A549 (cell line): ENCODE measurements around the gene GALNT18. TPM values are rescaled to one million over a fixed set of nuclear protein-coding genes. Genes with fewer than 3 reads are reported as not detected.

ENCODE experiments used
- ATAC-seq, 2 experiments: fragments of 200-7000 bp in 1 of 2; fragments of >200 bp in 1 of 2; cut with Nextera tagmentation in 1 of 2; cut with Tn5 transposase in 1 of 2; 3 replicates each; pipeline versions ENCODE4 v1.8.0 to v1.9.1; 2018 to 2020; ENCODE audit warnings: mild to moderate bottlenecking in 1 of 2, moderate library complexity in 1 of 2
- CTCF ChIA-PET: fragments of 300-600 bp; sonication (Branson Sonifier 250); formaldehyde crosslinking; extraction: SDS; loops from one replicate; lab custom pipeline; 2021; ENCODE audit warnings: antibody characterized with exemption, inconsistent platforms; lab: Yijun Ruan, JAX
- POLR2A ChIA-PET: fragments of 350-600 bp; formaldehyde crosslinking; extraction: SDS; loops from one replicate; lab custom pipeline; 2021; ENCODE audit warnings: antibody characterized with exemption, inconsistent platforms; lab: Yijun Ruan, JAX
- DNase-seq, 2 experiments: peaks; one replicate each; pipeline versions ENCODE4 v3.0.0 to v3.0.0-alpha.2; 2011 to 2016; ENCODE audit warnings: low read depth in 1 of 2, low spot score in 1 of 2
- FAIRE-seq: peaks from 2 replicates; lab custom pipeline; 2011; peaks lifted over from hg19 to GRCh38; lab: Jason Lieb, UNC
- H3K27ac ChIP-seq, 2 experiments: fragments of >200 bp; sonication (Bioruptor Twin); formaldehyde crosslinking; 3 replicates each; pipeline ENCODE4 v1.5.1; 2016 to 2017
- H3K4me1 ChIP-seq: fragments of >200 bp; sonication (Bioruptor Twin); formaldehyde crosslinking; 3 replicates; pipeline ENCODE4 v1.6.1; 2016
- H3K4me2 ChIP-seq: fragments of >200 bp; sonication (Bioruptor Twin); formaldehyde crosslinking; 3 replicates; pipeline ENCODE4 v1.6.1; 2016
- H3K4me3 ChIP-seq: fragments of >200 bp; sonication (Bioruptor Twin); formaldehyde crosslinking; 3 replicates; pipeline ENCODE4 v1.5.1; 2016
- H3K9me3 ChIP-seq: fragments of >200 bp; sonication (Bioruptor Twin); formaldehyde crosslinking; 3 replicates; pipeline ENCODE4 v1.6.1; 2016
- ATOH8 ChIP-seq: fragments of 250-450 bp; sonication (Bioruptor Pico); IDR thresholded peaks from 2 replicates; pipeline ENCODE4 v1.5.0; 2020; ENCODE audit warnings: low read depth, mild to moderate bottlenecking, moderate library complexity
- CBX2 ChIP-seq: fragments of 200-600 bp; sonication (generic); IDR thresholded peaks from 2 replicates; pipeline ENCODE4 v1.6.1; 2016; ENCODE audit warnings: low read depth, mild to moderate bottlenecking, borderline replicate concordance
- CBX8 ChIP-seq: fragments of 200-600 bp; sonication (generic); IDR thresholded peaks from 2 replicates; pipeline ENCODE4 v1.6.1; 2016
- CEBPB ChIP-seq, 2 experiments: fragments of >200 bp in 1 of 2; sonication (Bioruptor Twin) in 1 of 2; formaldehyde crosslinking in 1 of 2; IDR thresholded peaks; 2 replicates each; pipeline ENCODE4 v1.6.1; 2012 to 2016
- CHD2 ChIP-seq: fragments of 150-350 bp; IDR thresholded peaks from 2 replicates; pipeline ENCODE4 v1.6.1; 2014; ENCODE audit warnings: low read length; ENCODE audit not compliant: partially characterized antibody
- EHF ChIP-seq: fragments of 250-450 bp; sonication (Bioruptor Pico); IDR thresholded peaks from 2 replicates; pipeline ENCODE4 v1.5.0; 2020; ENCODE audit warnings: mild to moderate bottlenecking
- FOSB ChIP-seq: fragments of 250-450 bp; sonication (Bioruptor Pico); IDR thresholded peaks from 2 replicates; pipeline ENCODE4 v1.5.0; 2020; ENCODE audit warnings: mild to moderate bottlenecking, moderate library complexity
- FOSL2 ChIP-seq, 2 experiments: fragments of 450-650 bp in 1 of 2; fragments of >200 bp in 1 of 2; sonication (Bioruptor Twin) in 1 of 2; formaldehyde crosslinking; IDR thresholded peaks; 2 replicates each; pipeline versions ENCODE4 v1.5.0 to v1.6.1; 2016 to 2020; ENCODE audit warnings: mild to moderate bottlenecking in 1 of 2, moderate library complexity in 1 of 2
- HDAC2 ChIP-seq: fragments of 200-600 bp; sonication (generic); IDR thresholded peaks from 2 replicates; pipeline ENCODE4 v1.6.1; 2016
- HES2 ChIP-seq: fragments of >200 bp; sonication (Bioruptor Twin); formaldehyde crosslinking; IDR thresholded peaks from 2 replicates; pipeline ENCODE4 v1.6.1; 2016
- HEYL ChIP-seq: fragments of 250-450 bp; sonication (Bioruptor Pico); IDR thresholded peaks from 2 replicates; pipeline ENCODE4 v1.8.0; 2021; ENCODE audit warnings: mild to moderate bottlenecking, moderate library complexity
- HMGXB4 ChIP-seq: fragments of 250-450 bp; sonication (Bioruptor Pico); IDR thresholded peaks from 2 replicates; pipeline ENCODE4 v1.5.0; 2021; ENCODE audit warnings: mild to moderate bottlenecking, moderate library complexity, borderline replicate concordance
- HOXA7 ChIP-seq: fragments of 250-450 bp; sonication (Bioruptor Pico); IDR thresholded peaks from 2 replicates; pipeline ENCODE4 v1.5.0; 2020; ENCODE audit warnings: mild to moderate bottlenecking, moderate library complexity
- KDM1A ChIP-seq: fragments of 200-600 bp; sonication (generic); IDR thresholded peaks from 2 replicates; pipeline ENCODE4 v1.6.1; 2016; ENCODE audit warnings: low read depth, mild to moderate bottlenecking
- KDM5A ChIP-seq: fragments of 200-600 bp; sonication (generic); IDR thresholded peaks from 2 replicates; pipeline ENCODE4 v1.6.1; 2016; ENCODE audit warnings: antibody characterized with exemption, mild to moderate bottlenecking
- MAFK ChIP-seq: fragments of 450-650 bp; IDR thresholded peaks from 2 replicates; pipeline ENCODE4 v1.6.1; 2014; ENCODE audit not compliant: partially characterized antibody
- MAX ChIP-seq: IDR thresholded peaks from 2 replicates; pipeline ENCODE4 v1.6.1; 2012
- NFE2L2 ChIP-seq: fragments of 150-350 bp; conservative IDR thresholded peaks from 2 replicates; pipeline ENCODE4 v1.6.1; 2014; ENCODE audit warnings: low read length
- POLR2AphosphoS2 ChIP-seq: conservative IDR thresholded peaks from 2 replicates; pipeline ENCODE4 v1.6.1; 2012; ENCODE audit warnings: low read length, improper control_type of control experiment, inconsistent platforms
- RARB ChIP-seq: fragments of 250-450 bp; sonication (Bioruptor Pico); IDR thresholded peaks from 2 replicates; pipeline ENCODE4 v1.8.0; 2021; ENCODE audit warnings: mild to moderate bottlenecking, moderate library complexity
- TP53 ChIP-seq: fragments of 250-450 bp; sonication (Bioruptor Pico); IDR thresholded peaks from 2 replicates; pipeline ENCODE4 v1.5.0; 2021; ENCODE audit warnings: mild to moderate bottlenecking, moderate library complexity
- USF2 ChIP-seq: fragments of 450-650 bp; IDR thresholded peaks from 2 replicates; pipeline ENCODE4 v1.6.1; 2014; ENCODE audit warnings: antibody characterized with exemption
- ZC3H11A ChIP-seq: fragments of 450-650 bp; IDR thresholded peaks from 2 replicates; pipeline ENCODE4 v1.6.1; 2014; ENCODE audit warnings: antibody characterized with exemption, mild to moderate bottlenecking
- ZNF302 ChIP-seq: fragments of 250-450 bp; sonication (Bioruptor Pico); IDR thresholded peaks from 2 replicates; pipeline ENCODE4 v1.9.0; 2021; ENCODE audit warnings: inconsistent platforms, mild to moderate bottlenecking, moderate library complexity
- WGBS: methylation state at CpG from one replicate; pipeline ENCODE4 v1.1.6; 2017; ENCODE audit errors: missing lambda C conversion rate; 5-methylcytosine and 5-hydroxymethylcytosine counted together
- polyA plus RNA-seq, 4 experiments: library from polyadenylated mRNA; depleted of rRNA in 3 of 4; stranded (reverse); fragments of >200 nt; fragmentation: RNase III in 1 of 4; extraction: RNeasy Plus Mini Kit Qiagen cat#74134 plus additional on column Dnase treatment in 1 of 4; gene quantifications; 2 replicates in 3 of 4; 3 replicates in 1 of 4; pipeline ENCODE4 v1.2.3, GENCODE V29; 2011 to 2017
- TF ChIP-seq, protein P1 (sequence below): fragments of >200 bp; sonication (Bioruptor Twin); formaldehyde crosslinking; IDR thresholded peaks from 3 replicates; pipeline ENCODE4 v1.5.1; 2016
- TF ChIP-seq, protein P2 (sequence below): fragments of 150-350 bp; IDR thresholded peaks from 2 replicates; pipeline ENCODE4 v1.6.1; 2014; ENCODE audit warnings: low read depth, mild to moderate bottlenecking, low read length

GALNT18 gene
- polyA plus RNA-seq, 2 of the 4 experiments (the other 2 are of a cell fraction), result 6.7 to 16.1 TPM

- TF ChIP-seq MAX, result no peak
- no peak for TF ChIP-seq KDM1A
- TF ChIP-seq ZNF302 (CRISPR knock-in tag), result no peak
- no peaks in the 10 kb centered on the region; the same call in 2 of the 3 replicates for H3K9me3 ChIP-seq
- CTCF ChIA-PET, result interaction anchor here (0.8 to 1.4 kb wide), 4 partner anchors 9 to 185 kb away, joined by 3 to 5 read pairs (median 4); no protein-coding TSS in a partner anchor
- no peak overlapping the region for H3K27ac ChIP-seq
- DNase-seq, result no peak
- no peak overlapping the region for H3K4me2 ChIP-seq
- FAIRE-seq, result no peak
- POLR2A ChIA-PET, result no interaction called here
- peaks cover 5% of the 10 kb centered on the region; the same call in 1 of the 3 replicates for H3K4me1 ChIP-seq
- H3K4me3 ChIP-seq, result no peak overlapping the region
- no peak for ATAC-seq
Observed at GRCh38 chr11:11602011-11602410, 19.8 kb downstream of the GALNT18 start.

- no peaks in the 10 kb centered on the region for H3K4me1 ChIP-seq
- CTCF ChIA-PET, result interaction anchor here (0.8 to 1.5 kb wide), 2 partner anchors 14 to 18 kb away, joined by 3 read pairs; no protein-coding TSS in a partner anchor
- H3K4me2 ChIP-seq, result no peak overlapping the region
- no peak overlapping the region for H3K27ac ChIP-seq
- POLR2A ChIA-PET, result no interaction called here
- no peak for FAIRE-seq
- no peak for ATAC-seq
- H3K9me3 ChIP-seq, result no peaks in the 10 kb centered on the region; the same call in 2 of the 3 replicates
- no peak for DNase-seq
- TF ChIP-seq CHD2 (no peak), POLR2AphosphoS2 (no peak), HOXA7 (CRISPR knock-in tag) (no peak), MAFK (no peak), ATOH8 (CRISPR knock-in tag) (no peak), ZNF302 (CRISPR knock-in tag) (no peak), KDM5A (no peak), CBX2 (no peak), HEYL (CRISPR knock-in tag) (no peak), HDAC2 (no peak), HMGXB4 (CRISPR knock-in tag) (no peak), FOSL2 (IDR thresholded peaks at IDR 0.05) (no peak), FOSL2 (CRISPR knock-in tag; IDR thresholded peaks at IDR 0.05) (no peak), CEBPB (IDR thresholded peaks at IDR 0.05) (no peak), NFE2L2 (no peak), USF2 (no peak), MAX (no peak), EHF (CRISPR knock-in tag) (no peak), HES2 (no peak)
- TF ChIP-seq, all 56 proteins: peak for 0
- H3K4me3 ChIP-seq, result no peak overlapping the region
Observed at GRCh38 chr11:11600288-11600687, 21.5 kb downstream of the GALNT18 start.

DNA sequence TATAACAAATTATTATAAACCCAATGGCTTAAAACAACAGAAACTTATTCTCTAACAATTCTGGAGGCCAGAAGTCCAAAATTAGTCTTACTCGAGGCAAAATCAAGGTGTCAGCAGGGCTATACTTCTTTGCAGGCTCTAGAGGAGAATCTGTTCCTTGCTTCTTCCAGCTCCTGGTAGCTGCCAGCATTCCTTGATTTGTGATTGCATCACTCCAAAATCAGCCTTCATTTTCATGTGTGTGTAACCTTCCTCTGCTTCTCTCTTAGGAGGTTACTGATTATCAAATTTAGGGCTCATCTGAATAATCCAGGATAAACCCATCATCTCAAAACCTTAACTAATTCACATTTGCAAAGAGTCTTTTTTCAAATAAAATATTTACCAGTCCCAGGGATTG, 23.6 kb downstream of the GALNT18 start:
- ATAC-seq (no peak), DNase-seq (no peak), FAIRE-seq (no peak)
- Histone ChIP-seq H3K9me3 (no peaks in the 10 kb centered on the region; the same call in 2 of the 3 replicates), H3K4me3 (no peak overlapping the region), H3K4me2 (no peak overlapping the region), H3K27ac (no peak overlapping the region), H3K4me1 (no peaks in the 10 kb centered on the region)
- CTCF ChIA-PET, result no interaction called here
- WGBS, result 71% methylated on average over 1 of the region's 1 CpG
- POLR2A ChIA-PET, result no interaction called here
- TF ChIP-seq, protein P1, sequence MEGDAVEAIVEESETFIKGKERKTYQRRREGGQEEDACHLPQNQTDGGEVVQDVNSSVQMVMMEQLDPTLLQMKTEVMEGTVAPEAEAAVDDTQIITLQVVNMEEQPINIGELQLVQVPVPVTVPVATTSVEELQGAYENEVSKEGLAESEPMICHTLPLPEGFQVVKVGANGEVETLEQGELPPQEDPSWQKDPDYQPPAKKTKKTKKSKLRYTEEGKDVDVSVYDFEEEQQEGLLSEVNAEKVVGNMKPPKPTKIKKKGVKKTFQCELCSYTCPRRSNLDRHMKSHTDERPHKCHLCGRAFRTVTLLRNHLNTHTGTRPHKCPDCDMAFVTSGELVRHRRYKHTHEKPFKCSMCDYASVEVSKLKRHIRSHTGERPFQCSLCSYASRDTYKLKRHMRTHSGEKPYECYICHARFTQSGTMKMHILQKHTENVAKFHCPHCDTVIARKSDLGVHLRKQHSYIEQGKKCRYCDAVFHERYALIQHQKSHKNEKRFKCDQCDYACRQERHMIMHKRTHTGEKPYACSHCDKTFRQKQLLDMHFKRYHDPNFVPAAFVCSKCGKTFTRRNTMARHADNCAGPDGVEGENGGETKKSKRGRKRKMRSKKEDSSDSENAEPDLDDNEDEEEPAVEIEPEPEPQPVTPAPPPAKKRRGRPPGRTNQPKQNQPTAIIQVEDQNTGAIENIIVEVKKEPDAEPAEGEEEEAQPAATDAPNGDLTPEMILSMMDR, result no peak
- TF ChIP-seq, protein P2, sequence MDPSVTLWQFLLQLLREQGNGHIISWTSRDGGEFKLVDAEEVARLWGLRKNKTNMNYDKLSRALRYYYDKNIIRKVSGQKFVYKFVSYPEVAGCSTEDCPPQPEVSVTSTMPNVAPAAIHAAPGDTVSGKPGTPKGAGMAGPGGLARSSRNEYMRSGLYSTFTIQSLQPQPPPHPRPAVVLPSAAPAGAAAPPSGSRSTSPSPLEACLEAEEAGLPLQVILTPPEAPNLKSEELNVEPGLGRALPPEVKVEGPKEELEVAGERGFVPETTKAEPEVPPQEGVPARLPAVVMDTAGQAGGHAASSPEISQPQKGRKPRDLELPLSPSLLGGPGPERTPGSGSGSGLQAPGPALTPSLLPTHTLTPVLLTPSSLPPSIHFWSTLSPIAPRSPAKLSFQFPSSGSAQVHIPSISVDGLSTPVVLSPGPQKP, result no peak
- TF ChIP-seq NFE2L2, result no peak
- no peak for TF ChIP-seq TP53
- no peak for TF ChIP-seq RARB (CRISPR knock-in tag)
- no peak for TF ChIP-seq CBX8
- no peak for TF ChIP-seq FOSB (CRISPR knock-in tag)
- no peak for TF ChIP-seq USF2
- no peak for TF ChIP-seq CEBPB (IDR thresholded peaks at IDR 0.05)
- TF ChIP-seq POLR2AphosphoS2, result no peak
- TF ChIP-seq KDM5A, result no peak
- TF ChIP-seq ZC3H11A, result no peak
- no peak for TF ChIP-seq ZNF302 (CRISPR knock-in tag)
